OCI-LY7 (cell line): ENCODE measurements around the gene HARBI1.

Source experiments
- EZH2phosphoT487 ChIP-seq: fragments of 200-600 bp; sonication (generic); IDR thresholded peaks from 2 replicates; pipeline ENCODE4 v1.6.1; 2018; ENCODE audit warnings: low read depth, borderline replicate concordance, mild to moderate bottlenecking, mixed run types, antibody characterized with exemption, low read length, moderate library complexity, mixed read lengths
- TF ChIP-seq, protein P1 (sequence below): fragments of 200-600 bp; sonication (generic); conservative IDR thresholded peaks from 2 replicates; pipeline ENCODE4 v1.5.1; 2014; ENCODE audit warnings: mild to moderate bottlenecking, antibody characterized with exemption, low read length, moderate library complexity, mixed read lengths

DNA sequence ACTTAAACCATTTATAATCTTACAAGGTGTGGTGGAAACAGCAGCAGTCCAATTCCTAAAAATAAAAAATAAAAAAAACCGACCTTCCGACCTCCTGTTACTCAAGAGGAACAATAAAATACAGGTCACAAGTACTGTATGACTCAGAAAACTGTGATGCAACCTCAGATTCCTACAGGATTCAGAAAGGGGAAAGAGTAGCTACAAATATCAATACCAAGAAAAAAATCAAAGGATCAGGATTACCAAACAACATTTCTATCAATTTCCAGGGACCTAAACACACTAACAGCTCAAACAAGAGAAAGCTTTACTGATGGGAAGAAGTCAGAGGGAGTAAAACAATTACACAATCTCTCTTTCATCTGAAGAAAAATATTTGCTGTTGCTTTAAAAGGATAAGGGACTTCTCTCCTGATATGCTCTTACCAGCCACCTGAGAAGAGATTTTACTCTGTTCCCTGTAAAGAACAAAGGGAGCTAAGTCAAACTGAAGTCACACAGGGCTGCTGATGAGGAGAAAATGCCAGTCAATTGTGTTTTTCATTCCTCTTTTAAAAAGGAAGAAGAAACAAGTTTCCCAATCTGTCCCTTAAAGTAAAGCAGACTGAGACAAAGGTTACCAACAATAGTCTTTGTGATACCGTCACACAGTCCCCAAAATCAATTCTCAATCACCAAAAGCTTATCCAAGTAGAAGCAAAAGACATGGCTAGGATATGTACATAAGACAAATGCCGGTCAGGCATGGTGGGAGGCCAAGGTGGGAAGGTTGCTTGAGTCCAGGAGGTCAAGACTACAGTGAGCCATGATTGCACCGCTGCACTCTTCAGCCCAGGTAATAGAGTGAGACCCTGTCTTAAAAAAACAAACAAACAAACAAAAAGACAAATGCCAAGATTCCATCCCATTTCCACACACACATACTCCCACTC, 62.5 kb downstream of the HARBI1 start:
- TF ChIP-seq, protein P1, sequence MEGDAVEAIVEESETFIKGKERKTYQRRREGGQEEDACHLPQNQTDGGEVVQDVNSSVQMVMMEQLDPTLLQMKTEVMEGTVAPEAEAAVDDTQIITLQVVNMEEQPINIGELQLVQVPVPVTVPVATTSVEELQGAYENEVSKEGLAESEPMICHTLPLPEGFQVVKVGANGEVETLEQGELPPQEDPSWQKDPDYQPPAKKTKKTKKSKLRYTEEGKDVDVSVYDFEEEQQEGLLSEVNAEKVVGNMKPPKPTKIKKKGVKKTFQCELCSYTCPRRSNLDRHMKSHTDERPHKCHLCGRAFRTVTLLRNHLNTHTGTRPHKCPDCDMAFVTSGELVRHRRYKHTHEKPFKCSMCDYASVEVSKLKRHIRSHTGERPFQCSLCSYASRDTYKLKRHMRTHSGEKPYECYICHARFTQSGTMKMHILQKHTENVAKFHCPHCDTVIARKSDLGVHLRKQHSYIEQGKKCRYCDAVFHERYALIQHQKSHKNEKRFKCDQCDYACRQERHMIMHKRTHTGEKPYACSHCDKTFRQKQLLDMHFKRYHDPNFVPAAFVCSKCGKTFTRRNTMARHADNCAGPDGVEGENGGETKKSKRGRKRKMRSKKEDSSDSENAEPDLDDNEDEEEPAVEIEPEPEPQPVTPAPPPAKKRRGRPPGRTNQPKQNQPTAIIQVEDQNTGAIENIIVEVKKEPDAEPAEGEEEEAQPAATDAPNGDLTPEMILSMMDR, result no peak
- TF ChIP-seq EZH2phosphoT487, result no peak
